ENCODE data around the gene COPS4.

DNA sequence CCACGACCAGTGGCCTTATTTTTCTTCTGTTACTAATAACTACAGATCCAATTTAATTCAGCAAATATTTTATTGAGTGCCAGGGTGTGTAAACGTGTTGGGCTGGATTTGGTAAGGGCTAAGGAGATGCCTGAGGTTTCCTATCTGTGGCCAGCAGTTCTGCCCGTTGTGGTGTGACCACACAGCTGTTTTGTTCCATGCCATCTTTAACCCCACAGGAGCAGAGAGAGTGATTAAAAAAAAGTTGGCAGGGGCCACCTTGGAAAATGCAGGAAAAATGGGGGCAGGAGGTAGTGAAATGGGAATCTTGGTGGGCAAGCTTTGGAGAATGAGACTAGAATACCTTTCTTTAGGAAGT, 78.4 kb downstream of the COPS4 start:
- TF ChIP-seq CTCF (IDR thresholded peaks at IDR 0.05), result no peak
- TF ChIP-seq ZFX (IDR thresholded peaks at IDR 0.05; ENCODE audit: borderline replicate concordance), result no peak
